SK-N-SH (cell line): ENCODE measurements around the gene PTPRD.

Experiments
- EP300 ChIP-seq, 2 experiments: IDR thresholded peaks; 2 replicates each; pipeline versions ENCODE4 v1.4.0 to v1.6.1; 2012; ENCODE audit warnings: borderline replicate concordance in 1 of 2, low read depth in 1 of 2, low read length in 1 of 2
- MXI1 ChIP-seq: IDR thresholded peaks from 2 replicates; pipeline ENCODE4 v1.6.1; 2012; ENCODE audit warnings: mild to moderate bottlenecking, low read depth, low read length, improper control_type of control experiment
- RAD21 ChIP-seq: IDR thresholded peaks from 2 replicates; pipeline ENCODE4 v1.6.1; 2012; ENCODE audit warnings: mild to moderate bottlenecking, low read length

- TF ChIP-seq MXI1 (no peak), EP300 (IDR thresholded peaks at IDR 0.05; ENCODE audit: borderline replicate concordance in 1 of 2, low read depth in 1 of 2, low read length in 1 of 2) (no peak), RAD21 (no peak)
These were observed 2327.9 kb downstream of the PTPRD start for GRCh38 chr9:8284884-8285283.
